SU-DHL-6 (cell line): ENCODE results near the gene LHX3.

ENCODE experiments used
- H2AFZ ChIP-seq: fragments of 200-600 bp; sonication (generic); 2 replicates; pipeline ENCODE4 v1.6.1; 2014; ENCODE audit warnings: low read depth, mild to moderate bottlenecking, moderate library complexity, mixed read lengths, antibody characterized with exemption, low read length; ENCODE audit not compliant: severe bottlenecking
- H3F3A ChIP-seq: fragments of 200-600 bp; shearing (Covaris generic); 2 replicates; pipeline ENCODE4 v1.6.0; 2016; ENCODE audit warnings: antibody characterized with exemption, mild to moderate bottlenecking; ENCODE audit not compliant: insufficient read depth
- H3K27ac ChIP-seq: fragments of 200-600 bp; sonication (generic); 2 replicates; pipeline ENCODE4 v1.5.1; 2016; ENCODE audit warnings: low read depth, mild to moderate bottlenecking, low read length, moderate library complexity, mixed read lengths
- H3K27me3 ChIP-seq: fragments of 200-600 bp; sonication (generic), shearing (Covaris generic); 2 replicates; pipeline ENCODE4 v1.6.0; 2014; ENCODE audit warnings: mild to moderate bottlenecking, low read length
- H3K36me3 ChIP-seq: fragments of 200-600 bp; sonication (generic); 2 replicates; pipeline ENCODE4 v1.6.1; 2014; ENCODE audit warnings: mild to moderate bottlenecking, low read length, mixed read lengths
- H3K4me2 ChIP-seq: fragments of 300-600, 200-600 bp; shearing (Covaris generic), sonication (generic); 2 replicates; pipeline ENCODE4 v1.6.0; 2014; ENCODE audit warnings: low read length, low read depth, mild to moderate bottlenecking; ENCODE audit not compliant: poor library complexity, severe bottlenecking
- H3K4me3 ChIP-seq: fragments of 200-600 bp; sonication (generic); 2 replicates; pipeline ENCODE4 v1.5.1; 2014; ENCODE audit warnings: antibody characterized with exemption, low read length, mild to moderate bottlenecking, mixed read lengths; ENCODE audit not compliant: insufficient read depth, poor library complexity, severe bottlenecking
- H3K79me2 ChIP-seq: fragments of 200-600 bp; sonication (generic); 2 replicates; pipeline ENCODE4 v1.6.1; 2014; ENCODE audit warnings: mild to moderate bottlenecking, low read length, moderate library complexity; ENCODE audit not compliant: insufficient read depth
- H3K9ac ChIP-seq: fragments of 200-600 bp; sonication (generic); 2 replicates; pipeline ENCODE4 v1.7.0; 2014; ENCODE audit warnings: mild to moderate bottlenecking, low read length
- H3K9me2 ChIP-seq: fragments of 200-600 bp; sonication (generic); replicated peaks from 2 replicates; pipeline ENCODE4 v1.6.1; 2014; ENCODE audit warnings: low read length; ENCODE audit not compliant: insufficient read depth
- H3K9me3 ChIP-seq: fragments of 200-600 bp; sonication (generic); 2 replicates; pipeline ENCODE4 v1.6.1; 2014; ENCODE audit warnings: low read length, mixed read lengths; ENCODE audit not compliant: insufficient read depth
- H4K20me1 ChIP-seq: fragments of 200-600 bp; sonication (generic); 2 replicates; pipeline ENCODE4 v1.6.1; 2014; ENCODE audit warnings: low read depth, mild to moderate bottlenecking, antibody characterized with exemption, low read length, moderate library complexity, mixed read lengths
- EZH2phosphoT487 ChIP-seq: fragments of 200-600 bp; sonication (generic), shearing (Covaris generic); conservative IDR thresholded peaks from 2 replicates; pipeline ENCODE4 v1.6.1; 2018; ENCODE audit warnings: mild to moderate bottlenecking, antibody characterized with exemption, low read length, moderate library complexity, mixed read lengths
- TF ChIP-seq, protein P1 (sequence below): fragments of 200-600 bp; sonication (generic); IDR thresholded peaks from one replicate; pipeline ENCODE4 v1.5.1; 2017; ENCODE audit warnings: antibody characterized with exemption, mild to moderate bottlenecking, low read length, moderate library complexity; ENCODE audit not compliant: insufficient read depth, poor library complexity, severe bottlenecking

LHX3 gene

GRCh38 chr9:136191099-136191959 lies 13.6 kb downstream of the LHX3 start:
- H3K36me3 ChIP-seq: no peaks in the 10 kb centered on the region
- H3K4me3 ChIP-seq: no peak overlapping the region
- no peak overlapping the region for H3K4me2 ChIP-seq
- TF ChIP-seq, protein P1, sequence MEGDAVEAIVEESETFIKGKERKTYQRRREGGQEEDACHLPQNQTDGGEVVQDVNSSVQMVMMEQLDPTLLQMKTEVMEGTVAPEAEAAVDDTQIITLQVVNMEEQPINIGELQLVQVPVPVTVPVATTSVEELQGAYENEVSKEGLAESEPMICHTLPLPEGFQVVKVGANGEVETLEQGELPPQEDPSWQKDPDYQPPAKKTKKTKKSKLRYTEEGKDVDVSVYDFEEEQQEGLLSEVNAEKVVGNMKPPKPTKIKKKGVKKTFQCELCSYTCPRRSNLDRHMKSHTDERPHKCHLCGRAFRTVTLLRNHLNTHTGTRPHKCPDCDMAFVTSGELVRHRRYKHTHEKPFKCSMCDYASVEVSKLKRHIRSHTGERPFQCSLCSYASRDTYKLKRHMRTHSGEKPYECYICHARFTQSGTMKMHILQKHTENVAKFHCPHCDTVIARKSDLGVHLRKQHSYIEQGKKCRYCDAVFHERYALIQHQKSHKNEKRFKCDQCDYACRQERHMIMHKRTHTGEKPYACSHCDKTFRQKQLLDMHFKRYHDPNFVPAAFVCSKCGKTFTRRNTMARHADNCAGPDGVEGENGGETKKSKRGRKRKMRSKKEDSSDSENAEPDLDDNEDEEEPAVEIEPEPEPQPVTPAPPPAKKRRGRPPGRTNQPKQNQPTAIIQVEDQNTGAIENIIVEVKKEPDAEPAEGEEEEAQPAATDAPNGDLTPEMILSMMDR: no peak
- no peak overlapping the region for H2AFZ ChIP-seq
- H3F3A ChIP-seq: no peaks in the 10 kb centered on the region
- no peak overlapping the region for H3K27ac ChIP-seq
- no peaks in the 10 kb centered on the region for H3K27me3 ChIP-seq
- H3K9ac ChIP-seq: no peak overlapping the region
- no peaks in the 10 kb centered on the region for H3K9me2 ChIP-seq
- no peaks in the 10 kb centered on the region for H3K9me3 ChIP-seq
- H3K79me2 ChIP-seq: no peaks in the 10 kb centered on the region
- H4K20me1 ChIP-seq: no peaks in the 10 kb centered on the region

- Histone ChIP-seq H4K20me1 (no peaks in the 10 kb centered on the region), H2AFZ (no peak overlapping the region), H3K27me3 (no peaks in the 10 kb centered on the region), H3K79me2 (no peaks in the 10 kb centered on the region), H3K27ac (no peak overlapping the region), H3K9me3 (no peaks in the 10 kb centered on the region), H3K36me3 (no peaks in the 10 kb centered on the region), H3K4me2 (no peak overlapping the region), H3K9me2 (no peaks in the 10 kb centered on the region), H3K4me3 (no peak overlapping the region), H3K9ac (no peak overlapping the region), H3F3A (no peaks in the 10 kb centered on the region)
- no peak for TF ChIP-seq EZH2phosphoT487
- TF ChIP-seq, protein P1: no peak
Observed at GRCh38 chr9:136190656-136191055, 14.3 kb downstream of the LHX3 start.

DNA sequence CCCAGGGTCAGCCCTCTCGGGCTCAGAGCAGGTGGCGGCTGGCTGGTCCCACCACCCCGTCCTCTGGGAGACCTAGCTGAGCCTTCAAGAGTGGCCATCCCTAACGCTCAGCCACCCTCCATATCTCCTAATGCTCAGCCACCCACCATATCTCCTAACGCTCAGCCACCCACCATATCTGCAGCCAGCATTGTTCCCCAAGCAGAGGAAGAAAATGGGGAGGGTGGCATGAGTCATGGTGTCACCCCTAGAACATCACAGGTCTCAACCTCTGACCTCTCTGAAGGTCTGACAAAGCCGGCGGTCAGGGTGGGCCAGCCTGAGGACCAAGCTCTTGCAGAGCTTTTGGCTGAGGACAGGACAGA lies 14.7 kb downstream of the LHX3 start:
- H3K27ac ChIP-seq: no peak overlapping the region
- no peaks in the 10 kb centered on the region for H3K36me3 ChIP-seq
- H4K20me1 ChIP-seq: no peaks in the 10 kb centered on the region
- no peaks in the 10 kb centered on the region for H3K27me3 ChIP-seq
- TF ChIP-seq EZH2phosphoT487: no peak
- TF ChIP-seq, protein P1: no peak
- no peaks in the 10 kb centered on the region for H3F3A ChIP-seq
- H3K4me3 ChIP-seq: no peak overlapping the region
- no peaks in the 10 kb centered on the region for H3K9me3 ChIP-seq
- H3K79me2 ChIP-seq: no peaks in the 10 kb centered on the region
- no peak overlapping the region for H3K9ac ChIP-seq
- no peak overlapping the region for H3K4me2 ChIP-seq
- no peak overlapping the region for H2AFZ ChIP-seq
- H3K9me2 ChIP-seq: no peaks in the 10 kb centered on the region
